Mononuclear cell (primary cell): ENCODE measurements around the gene EPHA6. TPM values are rescaled to one million over a fixed set of nuclear protein-coding genes. Genes with fewer than 3 reads are reported as not detected.
"Not testable (repeated sequence)": the region's sequence is repeated elsewhere in the genome, so short reads cannot be mapped to it uniquely, and the experiment has no call there.

ENCODE experiments used
- H3K27me3 ChIP-seq: 2 replicates; pipeline ENCODE4 v1.6.0; 2011; ENCODE audit warnings: low read length, control low read depth; ENCODE audit not compliant: insufficient read depth
- H3K4me1 ChIP-seq: 2 replicates; pipeline ENCODE4 v1.5.1; 2011; ENCODE audit warnings: mild to moderate bottlenecking, low read length, control low read depth; ENCODE audit not compliant: insufficient read depth
- H3K4me3 ChIP-seq: 2 replicates; pipeline ENCODE4 v1.5.1; 2011; ENCODE audit warnings: mild to moderate bottlenecking, low read length, moderate library complexity
- H3K9me3 ChIP-seq: 2 replicates; pipeline ENCODE4 v1.5.1; 2011; ENCODE audit warnings: low read depth, mild to moderate bottlenecking, control low read depth, low read length
- total RNA-seq: library from RNA; depleted of rRNA; stranded (reverse); fragments of >200 nt; gene quantifications from one replicate; pipeline ENCODE4 v1.2.3, GENCODE V29; 2012

The EPHA6 gene
- total RNA-seq, 1 donor = not detected

DNA sequence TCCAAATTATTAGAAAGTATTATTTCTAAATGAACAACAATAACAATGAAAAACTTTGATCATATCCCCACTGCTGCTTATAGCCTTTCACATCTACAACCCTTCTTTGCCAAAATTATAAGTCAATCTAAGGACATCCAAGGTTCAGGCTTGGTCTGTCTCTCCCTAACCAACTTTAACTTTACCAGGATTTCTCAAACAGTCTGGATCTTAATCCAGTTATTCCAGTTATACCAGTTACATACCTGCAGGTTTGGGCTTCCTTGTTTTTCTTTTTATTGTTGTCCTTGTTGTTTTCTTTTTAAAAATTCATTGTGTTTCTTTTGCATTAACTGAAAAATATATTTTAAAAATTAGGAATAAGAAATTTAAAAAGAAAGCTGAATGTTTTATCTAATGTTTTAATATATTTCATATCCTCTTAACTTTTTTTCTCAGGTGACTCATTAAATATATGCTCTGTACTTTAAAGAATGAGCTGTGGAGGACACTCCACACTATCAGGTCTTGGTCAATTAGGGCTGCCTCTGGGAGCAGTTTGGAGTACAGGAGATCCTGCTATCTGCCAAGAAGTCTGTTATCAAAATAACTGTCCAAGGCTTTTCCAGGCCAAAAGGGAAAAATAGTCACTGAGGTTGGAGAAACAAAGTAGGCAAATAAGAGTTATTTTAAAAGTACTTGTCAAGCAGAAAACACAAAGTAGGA lies 421.4 kb downstream of the EPHA6 start:
- Histone ChIP-seq H3K27me3 (no peaks in the 10 kb centered on the region), H3K4me1 (no peaks in the 10 kb centered on the region), H3K9me3 (no peaks in the 10 kb centered on the region), H3K4me3 (no peak overlapping the region)

DNA sequence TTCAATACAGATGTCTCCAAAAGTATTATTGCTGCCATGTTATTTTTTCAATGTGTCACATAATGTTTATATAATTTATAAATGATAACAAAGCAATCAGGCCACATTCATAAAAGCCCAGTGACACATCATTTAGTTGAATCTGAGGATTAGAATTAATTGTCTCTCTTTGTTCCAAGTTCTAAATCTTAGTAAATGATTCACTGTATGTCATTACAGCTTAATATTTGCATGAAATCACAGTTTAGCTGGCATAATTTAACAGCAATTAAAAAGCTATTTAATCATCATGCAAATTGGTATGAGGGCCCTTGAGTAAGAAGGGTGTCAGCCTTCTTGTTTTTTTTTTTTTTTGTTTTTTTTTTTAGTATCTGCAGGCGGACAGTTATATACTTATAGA lies 427.0 kb downstream of the EPHA6 start:
- Histone ChIP-seq H3K4me1 (no peaks in the 10 kb centered on the region), H3K9me3 (no peaks in the 10 kb centered on the region), H3K27me3 (no peaks in the 10 kb centered on the region), H3K4me3 (no peak overlapping the region)

DNA sequence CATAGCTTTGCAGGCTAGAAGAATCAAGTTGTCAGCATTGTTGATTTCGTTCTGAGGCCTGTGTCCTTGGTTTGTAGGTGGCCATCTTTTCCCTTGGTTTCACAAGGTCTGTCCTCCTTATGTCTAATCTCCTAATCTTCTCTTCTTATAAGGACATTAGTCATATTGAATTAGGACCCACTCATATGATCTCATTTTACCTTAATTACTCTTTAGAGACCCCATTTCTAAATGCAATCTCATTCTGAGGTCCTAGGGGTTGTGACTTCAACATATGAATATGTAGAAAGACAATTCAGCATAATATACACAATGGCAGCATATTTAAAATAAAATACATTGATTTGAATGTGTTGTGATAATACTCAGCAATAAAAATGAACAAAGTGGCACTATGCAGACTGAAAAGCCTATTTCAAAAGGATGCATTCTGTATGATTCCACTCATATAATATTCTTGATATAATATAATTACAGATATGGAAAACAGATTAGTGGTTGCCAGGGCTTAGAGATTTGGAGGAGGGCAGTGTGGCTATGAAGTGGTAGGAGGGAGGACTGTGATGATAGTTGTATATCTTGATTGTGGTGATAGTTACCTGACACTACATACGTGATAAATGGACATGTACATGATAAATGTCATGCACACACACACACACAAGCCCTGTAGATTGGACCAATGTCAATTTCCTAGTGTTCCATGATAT lies 431.0 kb downstream of the EPHA6 start:
- no peaks in the 10 kb centered on the region for H3K9me3 ChIP-seq

DNA sequence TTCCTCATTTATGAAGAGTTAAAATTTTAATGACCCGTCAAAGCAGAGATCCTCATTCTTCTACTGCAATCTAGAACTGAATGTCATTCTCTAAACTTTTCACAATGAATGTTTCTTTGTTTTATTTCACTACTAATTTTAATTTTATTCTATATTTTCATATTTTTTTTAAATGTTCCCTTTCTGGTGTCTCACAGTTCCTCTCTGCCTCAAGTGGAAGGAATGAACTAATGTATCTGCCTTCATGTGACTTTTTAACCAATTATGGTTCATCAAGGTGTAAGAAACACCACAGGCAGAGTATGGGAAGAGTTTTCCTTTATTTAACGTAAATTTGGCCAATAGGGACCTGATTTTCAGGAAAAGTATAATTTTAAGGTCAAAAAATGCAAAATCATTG lies 441.7 kb downstream of the EPHA6 start:
- Histone ChIP-seq H3K27me3 (no peaks in the 10 kb centered on the region), H3K4me3 (no peak overlapping the region), H3K4me1 (no peaks in the 10 kb centered on the region), H3K9me3 (no peaks in the 10 kb centered on the region)

More for the DNA sequence above, 431.0 kb downstream of the EPHA6 start:
- no peak overlapping the region for H3K4me3 ChIP-seq
- no peaks in the 10 kb centered on the region for H3K4me1 ChIP-seq
- H3K27me3 ChIP-seq = no peaks in the 10 kb centered on the region

DNA sequence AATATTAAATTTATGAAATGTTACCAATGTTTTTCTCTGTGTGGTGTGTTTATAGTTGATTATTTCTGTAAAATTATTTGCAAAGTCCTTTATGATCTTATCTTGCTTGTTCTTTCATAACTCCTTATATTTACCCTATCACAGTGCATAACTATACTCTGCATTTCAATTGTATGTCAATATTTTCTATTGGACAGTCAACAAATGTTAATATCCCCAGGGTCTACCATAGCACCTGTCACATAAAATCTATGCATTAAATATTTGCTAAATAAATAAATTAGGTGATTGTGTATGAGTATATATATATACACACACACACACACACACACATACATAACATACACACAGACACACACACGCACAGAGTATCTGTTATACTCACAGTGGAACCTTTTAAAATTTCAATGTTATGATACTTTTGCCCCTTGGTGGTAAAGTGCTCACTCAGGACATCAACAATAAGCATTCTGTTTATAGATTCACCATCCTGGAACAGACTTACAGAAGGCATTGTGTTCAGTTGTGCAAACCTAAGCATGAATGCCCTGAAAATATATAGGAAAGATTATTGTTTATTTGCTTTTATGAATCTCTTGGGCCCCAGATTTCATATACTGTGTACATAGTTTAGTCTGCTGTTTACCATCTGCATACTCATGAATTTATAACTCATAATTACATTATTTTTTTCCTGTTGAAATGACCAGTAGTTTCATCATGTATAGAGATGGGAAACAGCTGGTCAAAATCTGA lies 443.7 kb downstream of the EPHA6 start:
- H3K9me3 ChIP-seq = no peaks in the 10 kb centered on the region
- no peaks in the 10 kb centered on the region for H3K27me3 ChIP-seq
- H3K4me3 ChIP-seq = no peak overlapping the region
- no peaks in the 10 kb centered on the region for H3K4me1 ChIP-seq

DNA sequence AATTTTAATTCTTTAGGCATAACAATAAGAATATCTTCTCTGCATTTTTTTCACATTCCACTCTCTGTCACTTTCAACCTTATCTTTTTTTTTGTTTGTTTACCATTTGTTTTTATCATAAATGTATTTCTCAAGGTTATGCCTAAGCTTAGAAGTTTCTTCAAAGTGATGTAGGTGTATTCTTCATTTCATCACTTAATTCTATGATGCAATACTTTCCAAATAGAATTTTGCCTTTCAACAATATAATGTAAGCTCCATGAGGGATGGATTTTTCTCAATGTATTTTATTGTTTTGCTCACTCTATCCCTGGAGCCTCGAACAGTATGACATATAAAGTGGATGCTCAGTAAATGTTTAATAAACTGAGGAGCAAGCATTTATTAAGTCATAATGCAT lies 444.9 kb downstream of the EPHA6 start:
- Histone ChIP-seq H3K27me3 (no peaks in the 10 kb centered on the region), H3K4me1 (no peaks in the 10 kb centered on the region), H3K4me3 (no peak overlapping the region), H3K9me3 (no peaks in the 10 kb centered on the region)

DNA sequence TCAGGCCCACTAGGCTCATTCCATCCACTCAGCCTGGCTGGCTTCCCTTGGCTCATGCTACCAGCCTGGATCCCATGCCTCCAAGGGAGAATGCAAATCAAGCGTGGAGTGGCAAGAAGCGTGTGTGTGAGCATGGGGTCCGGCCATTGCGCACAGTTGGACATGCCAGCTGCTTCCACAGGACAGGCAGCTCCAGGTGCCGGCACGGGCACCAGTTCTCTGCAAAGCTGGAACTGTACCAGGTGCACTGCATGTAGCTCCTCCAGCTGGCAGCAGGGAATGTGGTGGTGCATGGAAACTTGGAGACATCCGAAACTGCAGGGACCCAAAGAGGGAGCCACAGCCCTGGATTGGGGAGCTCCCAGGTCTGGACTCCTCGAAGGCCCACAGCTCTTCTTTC lies 449.8 kb downstream of the EPHA6 start:
- no peaks in the 10 kb centered on the region for H3K9me3 ChIP-seq
- H3K4me3 ChIP-seq = no peak overlapping the region
- H3K27me3 ChIP-seq = no peaks in the 10 kb centered on the region
- H3K4me1 ChIP-seq = no peaks in the 10 kb centered on the region

DNA sequence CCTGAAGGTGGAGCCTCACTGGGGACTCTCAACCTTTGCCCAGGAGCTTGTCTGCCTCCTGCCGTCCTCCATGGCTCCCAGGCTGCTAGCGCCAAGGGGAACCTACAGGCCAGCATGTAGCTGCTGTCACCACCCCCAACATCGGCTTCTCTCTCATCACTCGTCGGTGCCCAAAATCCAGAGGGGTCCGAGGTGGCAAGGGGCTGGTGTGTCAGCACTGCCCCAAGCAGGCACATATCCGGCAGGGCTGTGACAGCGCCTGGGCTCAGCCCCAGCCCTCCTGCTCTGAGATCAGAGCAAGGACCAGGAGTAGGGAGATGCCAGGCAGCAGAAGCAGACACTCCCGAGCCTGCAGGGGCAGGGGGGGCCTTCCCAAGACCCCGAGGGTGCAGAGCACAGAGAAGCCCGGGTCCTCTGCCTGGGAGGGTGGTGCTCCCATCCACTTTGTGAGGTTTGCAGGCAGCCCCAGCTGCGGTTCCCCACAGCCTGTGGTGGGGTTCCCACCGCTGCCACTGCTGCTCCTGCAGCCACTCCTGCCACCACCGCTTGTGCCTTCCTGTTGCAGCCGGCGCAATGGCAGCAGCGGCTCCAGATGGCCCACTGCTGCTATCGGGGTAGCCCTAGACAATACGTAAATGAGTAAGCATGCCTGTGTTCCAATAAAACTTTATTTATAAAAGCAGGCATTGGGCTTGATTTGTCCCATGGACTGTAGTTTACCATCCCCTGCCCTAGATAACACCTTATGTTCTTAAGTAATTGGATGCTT lies 451.0 kb downstream of the EPHA6 start:
- Histone ChIP-seq H3K9me3 (no peaks in the 10 kb centered on the region), H3K4me3 (no peak overlapping the region), H3K4me1 (no peaks in the 10 kb centered on the region), H3K27me3 (no peaks in the 10 kb centered on the region)

DNA sequence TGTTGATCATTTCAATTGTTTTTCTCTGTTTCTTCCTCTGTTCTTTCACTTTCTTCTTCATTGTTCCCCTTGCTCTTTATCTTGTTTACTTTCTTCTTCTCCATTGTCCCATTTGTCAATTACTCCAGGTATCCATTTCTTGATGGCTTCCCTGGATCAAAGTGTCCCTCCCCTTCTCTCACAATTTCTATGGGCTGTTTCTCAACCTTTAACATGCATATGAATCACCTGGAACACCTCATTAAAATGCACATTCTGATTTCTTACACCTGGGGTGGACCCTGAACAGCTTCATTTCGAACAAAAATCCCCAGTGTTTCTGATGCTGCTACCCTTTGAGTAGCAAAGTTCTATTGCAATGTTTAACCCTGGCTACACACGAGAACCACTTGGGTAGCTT lies 454.8 kb downstream of the EPHA6 start:
- Histone ChIP-seq H3K4me1 (no peaks in the 10 kb centered on the region), H3K9me3 (no peaks in the 10 kb centered on the region), H3K4me3 (no peak overlapping the region), H3K27me3 (no peaks in the 10 kb centered on the region)

DNA sequence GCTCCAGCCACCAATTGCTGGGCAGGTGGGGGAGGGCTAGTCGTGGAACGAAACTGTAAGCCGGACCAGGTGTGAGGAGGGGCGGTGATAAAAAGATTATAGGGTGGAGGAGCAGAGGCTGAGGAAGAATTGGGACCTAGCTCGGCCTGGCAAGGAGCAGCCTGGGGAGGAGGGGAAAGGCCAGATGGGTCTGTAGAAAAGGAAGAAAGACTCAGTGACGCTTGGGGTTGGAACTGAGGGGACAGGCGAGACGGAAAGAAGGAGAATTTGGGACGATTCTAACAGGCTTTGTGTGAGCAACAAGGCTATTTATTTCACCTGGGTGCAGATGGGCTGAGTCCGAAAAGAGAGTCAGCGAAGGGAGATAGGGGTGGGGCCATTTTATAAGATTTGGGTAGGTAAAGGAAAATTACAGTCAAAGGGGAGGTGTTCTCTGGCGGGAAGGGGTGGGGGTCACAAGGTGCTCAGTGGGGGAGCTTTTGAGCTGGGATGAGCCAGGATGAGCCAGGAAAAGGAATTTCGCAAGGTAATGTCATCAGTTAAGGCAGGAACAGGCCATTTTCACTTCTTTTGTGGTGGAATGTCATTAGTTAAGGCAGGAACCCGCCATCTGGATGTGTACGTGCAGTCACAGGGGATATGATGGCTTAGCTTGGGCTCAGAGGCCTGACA lies 462.6 kb downstream of the EPHA6 start:
- H3K27me3 ChIP-seq, H3K4me3 ChIP-seq, H3K9me3 ChIP-seq, H3K4me1 ChIP-seq: not testable (repeated sequence)

DNA sequence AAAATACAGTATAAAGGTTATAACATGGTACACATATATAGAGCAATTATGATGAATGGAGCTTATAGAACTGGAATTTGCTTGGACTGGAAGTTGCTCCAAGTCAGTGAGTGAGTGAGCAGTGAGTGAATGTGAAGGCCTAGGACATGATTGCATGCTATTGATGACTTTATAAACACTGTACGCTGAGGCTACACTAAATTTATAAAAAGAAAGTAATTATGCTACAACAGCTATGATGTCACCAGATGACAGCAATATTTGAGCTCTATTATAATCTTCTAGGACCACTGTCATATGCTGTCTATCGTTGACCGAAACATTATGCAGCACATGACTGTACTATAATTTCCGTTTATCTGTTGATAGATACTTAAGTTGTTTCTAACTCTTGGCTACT lies 463.3 kb downstream of the EPHA6 start:
- no peak overlapping the region for H3K4me3 ChIP-seq
- no peaks in the 10 kb centered on the region for H3K27me3 ChIP-seq
- H3K9me3 ChIP-seq = no peaks in the 10 kb centered on the region
- no peaks in the 10 kb centered on the region for H3K4me1 ChIP-seq

DNA sequence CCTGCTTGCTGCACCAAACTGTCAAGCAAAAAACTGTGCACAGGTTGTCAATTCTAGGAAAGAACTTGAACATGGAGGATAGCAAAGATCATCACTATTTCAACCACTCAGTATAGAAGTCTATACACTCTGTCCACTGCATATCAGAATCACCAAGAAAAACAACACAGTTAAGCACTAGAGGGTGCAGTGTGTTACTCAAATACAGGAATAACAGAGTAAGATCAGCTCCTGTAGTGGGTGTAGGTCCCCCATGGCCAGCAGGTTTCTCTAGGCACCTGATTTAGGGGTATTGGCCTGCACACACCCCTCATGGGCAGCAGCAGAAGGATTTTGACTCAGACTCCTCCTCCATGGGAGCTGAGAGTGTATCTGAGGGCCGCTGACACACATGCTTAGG lies 464.1 kb downstream of the EPHA6 start:
- Histone ChIP-seq H3K27me3 (no peaks in the 10 kb centered on the region), H3K9me3 (no peaks in the 10 kb centered on the region), H3K4me1 (no peaks in the 10 kb centered on the region), H3K4me3 (no peak overlapping the region)

DNA sequence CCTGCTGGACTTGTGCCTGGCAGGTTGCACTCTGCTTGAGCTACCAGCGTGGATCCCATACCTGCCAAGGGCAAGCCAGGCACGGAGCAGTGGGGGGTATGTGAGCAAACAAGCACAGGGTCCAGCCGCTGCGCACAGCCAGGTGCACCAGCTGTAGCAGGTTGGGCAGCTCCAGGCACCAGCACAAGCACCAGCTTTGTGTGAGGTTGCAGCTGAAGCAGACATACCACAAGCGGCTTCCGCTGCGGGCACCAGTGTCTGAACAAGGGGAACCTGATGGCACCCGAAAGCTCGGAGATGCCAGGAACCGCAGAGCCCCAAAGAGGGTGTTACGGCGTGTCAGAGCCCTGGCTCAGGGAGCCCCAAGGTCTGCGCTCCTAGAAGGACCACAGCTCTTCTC lies 477.5 kb downstream of the EPHA6 start:
- no peaks in the 10 kb centered on the region for H3K27me3 ChIP-seq
- no peaks in the 10 kb centered on the region for H3K4me1 ChIP-seq

DNA sequence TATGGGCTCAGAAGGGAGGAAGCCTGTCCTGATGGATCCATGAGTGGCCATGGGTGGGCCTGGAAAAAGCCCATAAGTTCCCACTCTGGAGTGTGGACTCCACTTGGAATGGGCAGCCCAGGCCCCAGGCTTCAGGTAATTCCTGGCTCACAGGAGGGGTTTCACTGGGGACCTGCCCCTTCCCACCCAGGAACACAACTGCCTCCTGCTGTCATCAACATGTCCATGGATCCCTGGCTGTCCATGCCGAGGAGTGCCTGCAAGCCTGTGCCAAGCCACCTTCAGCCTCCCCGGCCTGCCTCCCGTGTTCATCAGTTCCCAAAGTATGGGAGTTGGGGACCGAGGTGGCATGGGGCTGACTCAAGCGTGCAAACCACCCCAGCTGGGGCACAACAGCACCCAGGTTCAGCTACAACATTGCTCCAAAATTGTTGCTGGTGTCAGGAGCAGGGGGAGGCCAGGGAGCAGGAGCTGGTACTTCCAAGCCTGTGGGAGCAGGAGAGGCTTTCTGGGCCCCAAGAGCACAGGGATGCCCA lies 479.3 kb downstream of the EPHA6 start:
- Histone ChIP-seq H3K27me3 (no peaks in the 10 kb centered on the region), H3K4me3 (no peak overlapping the region), H3K4me1 (no peaks in the 10 kb centered on the region), H3K9me3 (no peaks in the 10 kb centered on the region)

More for the DNA sequence above, 477.5 kb downstream of the EPHA6 start:
- no peak overlapping the region for H3K4me3 ChIP-seq
- no peaks in the 10 kb centered on the region for H3K9me3 ChIP-seq
